WERI-Rb-1 (cell line): ENCODE measurements around the gene SUMF1.

ENCODE experiments used
- DNase-seq: peaks from one replicate; pipeline ENCODE4 v3.0.0-alpha.2; 2020
- H3K27ac ChIP-seq: fragments of 250-450 bp; sonication (Bioruptor Pico); 2 replicates; pipeline ENCODE4 v1.5.1; 2020; ENCODE audit warnings: mild to moderate bottlenecking, moderate library complexity
- H3K27me3 ChIP-seq: fragments of 250-450 bp; sonication (Bioruptor Pico); 2 replicates; pipeline ENCODE4 v1.5.1; 2021; ENCODE audit warnings: mild to moderate bottlenecking, low read depth, moderate library complexity; ENCODE audit not compliant: insufficient read depth, severe bottlenecking
- H3K36me3 ChIP-seq: fragments of 250-450 bp; sonication (Bioruptor Pico); 2 replicates; pipeline ENCODE4 v1.5.1; 2020; ENCODE audit warnings: mild to moderate bottlenecking, moderate library complexity
- H3K4me3 ChIP-seq: 2 replicates; pipeline ENCODE4 v1.5.1; 2011; ENCODE audit warnings: low read depth, mild to moderate bottlenecking, control low read depth, low read length
- H3K9me3 ChIP-seq: fragments of 250-450 bp; sonication (Bioruptor Pico); 2 replicates; pipeline ENCODE4 v1.5.1; 2021; ENCODE audit warnings: mild to moderate bottlenecking, moderate library complexity; ENCODE audit not compliant: severe bottlenecking
- CTCF ChIP-seq: IDR thresholded peaks from 2 replicates; pipeline ENCODE4 v1.5.1; 2011; ENCODE audit warnings: low read depth, mild to moderate bottlenecking, control low read depth, inconsistent platforms, low read length

SUMF1 gene

GRCh38 chr3:4492208-4493013 lies 25.3 kb upstream of the SUMF1 start:
- peak; percentile 50 for DNase-seq
- Histone ChIP-seq H3K27me3 (no peaks in the 10 kb centered on the region), H3K4me3 (peak overlapping the region; percentile 83), H3K9me3 (no peaks in the 10 kb centered on the region), H3K36me3 (no peaks in the 10 kb centered on the region), H3K27ac (peak overlapping the region; percentile 68)
- 0 out of 2 replicates have a peak, but pooled peaks have one; percentile 1 for TF ChIP-seq CTCF

GRCh38 chr3:4491855-4492207 lies 24.8 kb upstream of the SUMF1 start:
- Histone ChIP-seq H3K9me3 (no peaks in the 10 kb centered on the region), H3K36me3 (no peaks in the 10 kb centered on the region), H3K27ac (no peak overlapping the region), H3K4me3 (peak overlapping the region; percentile 83), H3K27me3 (no peaks in the 10 kb centered on the region)
- TF ChIP-seq CTCF: no peak
- DNase-seq: no peak

DNA sequence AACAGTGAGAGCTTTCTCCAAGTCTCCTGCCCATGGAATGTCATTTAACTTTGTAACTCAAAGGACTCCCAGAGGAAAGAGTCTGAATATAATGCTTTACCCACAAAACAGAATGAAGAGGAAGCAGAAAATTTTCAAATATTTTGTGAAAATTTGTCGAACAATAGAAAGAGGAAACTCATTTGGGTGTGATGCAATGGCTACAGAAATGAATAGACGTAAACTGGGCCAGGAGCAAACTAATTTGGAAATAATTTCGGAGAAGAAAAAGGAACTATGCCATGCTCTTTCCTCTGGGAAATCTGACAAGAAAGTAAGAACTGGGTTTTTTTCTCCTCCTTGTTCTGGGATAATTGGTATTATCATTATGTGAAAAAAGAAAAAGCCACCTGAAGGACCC lies 11.2 kb upstream of the SUMF1 start:
- DNase-seq: no peak
- H3K27me3 ChIP-seq: no peaks in the 10 kb centered on the region
- no peak overlapping the region for H3K27ac ChIP-seq

GRCh38 chr3:4476496-4476895 lies 9.4 kb upstream of the SUMF1 start:
- H3K9me3 ChIP-seq: no peaks in the 10 kb centered on the region
- H3K27ac ChIP-seq: no peak overlapping the region
- H3K4me3 ChIP-seq: no peak overlapping the region
- TF ChIP-seq CTCF: no peak
- H3K27me3 ChIP-seq: no peaks in the 10 kb centered on the region
- H3K36me3 ChIP-seq: no peaks in the 10 kb centered on the region
- DNase-seq: no peak

More for the DNA sequence above, 11.2 kb upstream of the SUMF1 start:
- Histone ChIP-seq H3K36me3 (no peaks in the 10 kb centered on the region), H3K9me3 (no peaks in the 10 kb centered on the region), H3K4me3 (no peak overlapping the region)
- no peak for TF ChIP-seq CTCF

- Histone ChIP-seq H3K9me3 (no peaks in the 10 kb centered on the region), H3K36me3 (no peaks in the 10 kb centered on the region), H3K27me3 (no peaks in the 10 kb centered on the region), H3K4me3 (no peak overlapping the region), H3K27ac (no peak overlapping the region)
- no peak for TF ChIP-seq CTCF
- DNase-seq: no peak
Measured at GRCh38 chr3:4475804-4476203, 8.7 kb upstream of the SUMF1 start.
